Adrenal gland (tissue), 5 donors: ENCODE results near the gene UFC1.

Experiments
- CTCF ChIP-seq, 6 experiments: fragments of 450-650 bp in 4 of 6; fragments of 200-600 bp in 2 of 6; sonication (generic) in 1 of 6; IDR thresholded peaks; 1 replicate in 5 of 6; 2 replicates in 1 of 6; pipeline versions ENCODE4 v1.5.1 to v1.8.0; 2016 to 2021; ENCODE audit warnings: antibody characterized with exemption in 6 of 6, mild to moderate bottlenecking in 2 of 6, moderate library complexity in 1 of 6
- POLR2A ChIP-seq, 2 donors: fragments of 450-650 bp; IDR thresholded peaks; one replicate each; pipeline ENCODE4 v1.6.1; 2017; ENCODE audit warnings: antibody characterized with exemption in 2 of 2, mild to moderate bottlenecking in 2 of 2, moderate library complexity in 1 of 2
- donor health status: DM: no; HTN: no; CAD: no.

GRCh38 chr1:161207173-161207572 is 53.4 kb downstream of the UFC1 start:
- TF ChIP-seq CTCF (IDR thresholded peaks at IDR 0.05) = no peak
- TF ChIP-seq POLR2A (IDR thresholded peaks at IDR 0.05) = peak; percentile 6 to 36
